ENCODE results near the gene CCDC12.
A peak's percentile ranks its signal among the peaks of the same experiment; 100 is the strongest.
"Not testable (repeated sequence)": the region's sequence is repeated elsewhere in the genome, so short reads cannot be mapped to it uniquely, and the experiment has no call there.

Gene CCDC12

DNA sequence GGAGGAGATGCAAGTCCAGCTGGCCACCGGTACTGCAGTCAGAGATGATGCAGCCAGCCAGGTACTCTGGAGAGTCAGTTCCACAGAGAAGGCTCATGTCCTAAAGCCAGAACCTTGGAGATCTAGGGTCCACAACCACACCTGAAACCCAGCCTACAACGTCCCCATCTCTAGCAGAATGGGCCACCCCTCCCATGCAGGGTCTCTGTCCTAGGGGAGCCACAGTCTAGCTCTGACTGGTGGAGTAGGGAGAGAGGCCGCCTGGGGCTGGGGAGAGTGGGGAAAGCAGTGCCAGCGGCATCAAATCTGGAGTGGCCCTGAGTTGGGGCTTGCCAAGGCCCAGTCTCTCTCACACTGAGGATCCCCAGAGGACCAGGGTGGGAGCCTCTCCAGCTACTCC lies 55.5 kb downstream of the CCDC12 start:
- no peak for DNase-seq

DNA sequence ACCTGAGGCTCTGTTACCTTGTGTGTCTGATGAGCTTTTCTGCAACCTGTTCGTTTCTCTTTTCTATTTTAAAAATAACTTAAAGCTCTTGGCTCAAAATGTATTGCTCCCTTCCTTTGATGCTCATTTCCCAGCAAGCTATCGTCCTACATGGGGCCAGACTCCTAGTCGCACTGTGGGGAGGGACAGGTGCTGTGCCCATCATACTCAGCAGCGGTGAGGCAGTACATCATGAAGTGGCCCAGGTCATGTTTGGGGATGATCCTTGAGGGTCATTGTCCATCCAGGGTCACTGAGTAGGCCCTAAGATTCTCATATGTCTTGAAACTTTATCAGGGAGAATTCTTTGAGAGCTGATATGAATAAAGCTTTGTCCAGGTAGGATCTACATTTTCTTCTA lies 57.9 kb downstream of the CCDC12 start:
- DNase-seq, result no peak

DNA sequence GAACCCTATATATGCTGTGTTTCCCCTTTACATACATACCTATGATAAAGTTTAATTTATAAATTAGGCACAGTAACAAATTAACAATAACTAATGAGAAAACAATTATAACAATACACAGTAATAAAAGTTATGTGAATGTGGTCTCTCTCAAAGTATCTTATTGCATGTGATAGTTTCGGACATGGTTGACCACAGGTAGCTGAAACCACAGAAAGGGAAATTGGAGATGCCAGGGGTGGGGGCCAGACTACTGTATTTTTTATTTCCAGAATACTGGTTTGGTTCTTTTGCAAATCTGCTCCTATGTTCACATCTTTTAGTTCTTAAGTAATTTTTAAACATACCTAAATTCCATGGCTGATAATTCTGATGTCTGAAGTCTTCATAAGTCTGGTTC lies 58.3 kb downstream of the CCDC12 start:
- DNase-seq, result no peak

DNA sequence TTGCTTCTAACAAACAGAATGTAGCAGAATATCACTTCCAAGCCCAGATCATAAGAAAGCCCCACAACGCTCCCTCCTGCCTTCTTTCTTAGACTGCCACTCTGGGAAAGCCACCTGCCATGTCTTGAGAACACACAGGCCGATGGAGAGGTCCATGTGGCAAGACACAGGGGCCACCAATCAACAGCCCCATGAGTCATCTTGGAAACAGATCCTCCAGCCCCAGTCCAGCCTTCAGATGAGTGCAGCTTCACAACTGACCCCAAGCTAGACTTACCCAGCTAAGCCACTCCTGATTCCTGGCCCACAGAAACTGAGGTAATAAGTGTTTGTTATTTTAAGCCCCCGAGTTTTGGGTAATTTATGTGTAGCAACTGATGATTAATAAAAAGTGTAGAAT lies 59.3 kb downstream of the CCDC12 start:
- no peak for DNase-seq

DNA sequence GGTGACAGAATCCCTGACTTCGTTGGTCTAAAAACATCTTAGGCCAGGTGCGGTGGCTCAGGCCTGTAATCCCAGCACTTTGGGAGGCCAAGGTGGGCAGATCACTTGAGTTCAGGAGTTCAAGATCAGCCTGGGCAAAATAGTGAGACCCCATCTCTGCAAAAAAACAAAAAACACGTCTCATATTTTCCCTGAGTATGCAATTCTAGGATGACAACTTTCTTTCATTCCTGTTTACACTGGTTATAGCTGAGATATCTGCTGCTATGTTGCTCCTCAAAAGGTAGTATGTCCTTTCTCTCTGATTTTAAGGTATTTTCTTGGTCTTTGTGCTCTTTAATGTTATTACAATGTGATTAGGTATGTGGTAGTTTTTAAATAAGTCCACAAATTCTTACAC lies 59.7 kb downstream of the CCDC12 start:
- no peak for DNase-seq

DNA sequence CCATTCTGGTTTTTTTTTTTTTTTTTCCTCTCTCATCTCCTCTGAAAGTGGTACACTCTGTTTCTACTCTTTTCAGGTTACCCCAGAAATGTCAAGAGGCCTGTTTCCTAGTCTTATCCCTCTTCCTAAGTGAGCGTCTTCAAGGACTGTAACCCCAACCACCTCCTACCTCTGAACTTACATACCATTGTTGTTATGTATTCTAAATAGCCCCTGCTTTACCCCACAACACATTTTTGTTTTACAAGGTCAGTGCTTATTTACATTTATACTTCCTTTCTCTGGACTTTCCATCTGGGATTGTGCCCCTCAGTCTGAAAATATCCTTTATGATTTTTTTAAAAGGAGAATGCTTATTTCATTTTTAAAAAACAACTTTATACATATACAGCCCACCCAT lies 60.3 kb downstream of the CCDC12 start:
- no peak for DNase-seq

DNA sequence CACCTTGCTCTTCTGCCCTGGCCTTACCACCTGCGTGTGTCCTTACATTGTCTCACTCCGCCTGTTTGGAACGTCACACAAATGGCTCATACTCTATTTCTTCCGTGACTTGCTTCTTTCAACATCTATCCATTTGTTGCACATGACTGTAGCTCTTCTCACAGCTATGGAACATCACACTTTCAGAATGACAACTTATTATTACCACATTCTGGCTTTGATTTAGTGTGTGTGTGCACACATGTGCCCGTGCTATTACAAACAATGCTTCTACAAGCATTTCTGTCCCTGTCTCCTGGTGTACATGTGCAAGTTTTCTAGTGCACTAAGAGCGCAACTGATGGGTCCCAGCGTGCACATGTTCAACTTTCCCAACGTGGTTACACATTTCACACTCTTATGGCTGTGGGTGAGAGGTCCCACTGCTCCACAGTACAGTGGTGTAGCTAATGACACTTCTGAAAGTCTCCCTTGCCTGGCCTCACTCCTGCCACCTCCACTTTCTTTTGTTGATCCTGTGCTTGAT lies 61.2 kb downstream of the CCDC12 start:
- no peak for DNase-seq

DNA sequence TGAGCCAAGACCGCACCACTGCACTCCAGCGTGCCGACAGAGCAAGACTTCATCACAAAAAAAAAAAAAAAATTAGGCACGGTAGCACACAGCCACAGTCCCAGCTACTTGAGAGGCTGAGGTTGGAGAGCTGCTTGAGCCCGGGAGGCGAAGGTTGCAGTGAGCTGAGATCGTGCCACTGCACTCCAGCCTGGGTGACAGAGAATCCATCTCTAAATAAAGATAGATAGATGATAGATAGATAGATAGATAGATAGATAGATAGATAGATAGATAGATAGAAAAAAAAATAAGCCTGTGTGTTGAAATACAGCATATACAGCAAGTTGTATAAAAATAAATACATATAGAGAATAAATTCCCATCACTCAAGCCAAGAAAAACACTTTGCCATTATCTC lies 61.7 kb downstream of the CCDC12 start:
- no peak for DNase-seq

DNA sequence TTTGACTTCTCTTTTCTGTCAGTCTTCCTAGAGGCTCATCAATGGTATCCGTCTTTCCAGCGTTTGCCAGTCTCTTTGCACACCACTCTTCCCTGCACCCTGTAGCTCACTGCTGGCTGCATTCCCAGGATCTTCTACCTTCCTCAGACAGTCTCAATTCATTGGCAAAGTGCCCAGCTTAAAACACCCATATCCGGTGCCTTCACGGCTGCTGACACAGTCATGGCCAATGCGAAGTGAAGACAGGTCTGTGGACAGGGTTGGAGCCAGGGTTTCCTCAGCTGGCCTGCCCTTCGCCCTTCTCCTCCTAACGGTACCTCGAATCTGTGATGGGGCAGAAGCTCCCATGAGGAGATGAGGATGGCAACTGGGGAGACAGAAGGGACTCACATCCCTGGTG lies 62.9 kb downstream of the CCDC12 start:
- peak; percentile 44 for DNase-seq

DNA sequence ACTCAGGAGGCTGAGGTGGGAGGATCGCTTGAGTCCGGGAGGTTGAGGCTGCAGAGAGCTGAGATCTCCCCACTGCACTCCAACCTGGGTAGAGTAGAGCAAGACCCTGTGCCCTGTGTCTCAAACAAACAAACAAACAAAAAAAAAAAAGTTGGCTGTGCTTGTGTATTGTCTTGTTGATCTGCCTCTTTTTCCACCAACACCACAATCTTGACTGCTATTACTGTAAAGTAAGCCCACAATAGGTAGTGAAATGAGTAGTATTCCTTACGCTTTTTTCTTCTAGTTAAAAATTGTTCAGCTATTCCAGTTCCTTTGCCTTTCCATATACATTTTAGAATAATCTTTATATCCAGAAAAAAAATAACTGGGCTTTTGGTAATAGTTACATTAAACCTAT lies 63.6 kb downstream of the CCDC12 start:
- no peak for DNase-seq

DNA sequence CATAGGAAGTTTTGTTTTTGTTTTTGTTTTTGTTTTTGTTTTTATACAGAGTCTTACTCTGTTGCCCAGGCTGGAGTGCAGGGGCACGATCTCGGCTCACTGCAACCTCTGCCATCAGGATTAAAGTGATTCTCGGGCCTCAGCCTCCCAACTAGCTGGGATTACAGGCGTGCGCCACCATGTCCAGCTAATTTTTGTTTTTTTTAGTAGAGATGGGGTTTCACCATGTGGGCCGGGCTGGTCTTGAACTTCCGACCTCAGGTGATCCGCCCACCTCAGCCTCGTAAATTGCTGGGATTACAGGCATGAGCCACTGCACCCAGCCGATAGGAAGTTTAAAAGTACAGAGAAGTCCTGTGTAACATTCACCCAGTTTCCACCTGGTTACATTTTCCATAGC lies 65.6 kb downstream of the CCDC12 start:
- DNase-seq, result not testable (repeated sequence)

DNA sequence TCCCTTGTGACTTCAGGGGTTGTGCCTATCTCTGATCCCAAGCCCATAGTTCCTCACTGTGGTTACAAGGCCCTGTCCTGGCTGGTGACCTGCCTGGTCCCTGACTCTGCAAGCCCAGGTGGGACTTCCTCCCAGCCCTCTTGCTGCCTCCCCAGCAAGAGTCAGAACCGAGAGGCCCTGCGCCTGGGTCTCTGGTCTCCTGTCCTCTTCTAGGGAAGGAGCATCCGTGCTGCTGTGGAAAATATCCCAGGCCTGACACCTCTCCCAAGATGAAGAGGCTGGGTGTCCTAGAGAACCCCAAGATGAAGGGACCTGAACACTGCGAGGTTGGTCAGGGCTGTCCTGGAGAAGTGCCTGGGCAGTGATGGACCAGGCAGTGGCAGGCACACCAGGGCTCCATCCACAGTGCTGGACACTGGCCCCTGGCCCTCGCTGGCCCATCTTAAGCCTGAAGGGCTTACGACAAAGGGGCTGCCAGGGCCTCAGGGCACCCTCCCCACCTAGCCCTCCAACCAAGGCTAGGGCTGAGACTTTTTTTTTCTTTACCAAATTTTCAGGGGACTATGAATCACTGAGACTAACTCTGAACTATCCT lies 66.3 kb downstream of the CCDC12 start:
- peak; percentile 39 for DNase-seq

DNA sequence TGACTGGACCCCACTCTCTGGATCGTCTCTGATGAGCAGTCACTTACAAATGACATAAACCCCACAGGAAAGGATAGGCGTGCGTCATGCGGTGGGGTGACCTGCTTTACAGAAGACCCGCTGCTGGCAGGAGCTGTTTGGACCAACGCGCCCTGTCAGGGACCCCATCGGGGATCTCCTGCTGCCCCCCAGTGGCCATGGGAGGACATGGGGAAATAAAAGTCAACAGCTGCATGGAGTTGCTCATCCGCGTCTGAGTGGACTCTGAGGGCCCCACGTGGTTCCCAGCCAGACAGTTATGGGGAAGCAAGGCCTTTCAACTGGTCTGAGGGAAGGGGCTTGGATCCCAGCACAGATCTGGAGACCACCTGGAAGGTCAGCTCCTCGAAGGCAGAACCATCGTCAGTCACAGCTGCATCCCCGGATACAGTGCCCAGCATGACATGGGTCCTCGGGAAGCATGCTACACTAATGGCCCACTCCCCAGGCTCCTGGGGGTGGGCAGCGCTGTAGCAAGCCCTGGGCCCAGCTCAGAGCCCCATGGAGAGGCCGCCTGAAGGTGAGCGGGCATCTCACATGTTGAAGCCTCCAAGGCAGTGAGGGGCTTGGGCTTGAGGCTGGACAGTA lies 66.9 kb downstream of the CCDC12 start:
- DNase-seq, result peak; percentile 92

DNA sequence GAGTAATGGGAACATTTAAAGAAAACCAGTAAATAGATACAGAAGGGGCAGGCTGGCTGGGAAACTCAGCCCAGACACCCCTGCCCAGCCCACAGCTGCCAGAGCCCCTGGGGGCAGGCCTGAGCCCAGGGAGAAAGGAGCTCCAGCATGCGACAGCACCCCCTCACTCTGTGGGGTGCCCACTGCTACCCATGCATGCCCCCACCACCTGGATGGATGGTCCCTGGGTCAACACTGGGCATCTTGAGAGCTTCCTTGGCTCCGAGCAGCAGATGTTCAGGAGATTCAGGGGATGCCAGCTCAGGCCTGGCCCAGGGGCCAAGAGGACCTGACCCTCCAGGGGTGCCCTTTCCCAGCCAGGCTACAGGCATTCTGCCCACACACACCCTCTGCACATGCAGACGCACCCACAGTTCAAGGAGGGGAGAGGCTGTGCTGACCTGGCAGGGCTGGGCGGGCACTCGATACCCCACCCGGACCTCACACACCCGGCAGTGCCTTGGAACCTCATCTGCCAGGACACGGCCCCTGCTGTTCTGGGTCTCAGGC lies 67.5 kb downstream of the CCDC12 start:
- no peak for DNase-seq

DNA sequence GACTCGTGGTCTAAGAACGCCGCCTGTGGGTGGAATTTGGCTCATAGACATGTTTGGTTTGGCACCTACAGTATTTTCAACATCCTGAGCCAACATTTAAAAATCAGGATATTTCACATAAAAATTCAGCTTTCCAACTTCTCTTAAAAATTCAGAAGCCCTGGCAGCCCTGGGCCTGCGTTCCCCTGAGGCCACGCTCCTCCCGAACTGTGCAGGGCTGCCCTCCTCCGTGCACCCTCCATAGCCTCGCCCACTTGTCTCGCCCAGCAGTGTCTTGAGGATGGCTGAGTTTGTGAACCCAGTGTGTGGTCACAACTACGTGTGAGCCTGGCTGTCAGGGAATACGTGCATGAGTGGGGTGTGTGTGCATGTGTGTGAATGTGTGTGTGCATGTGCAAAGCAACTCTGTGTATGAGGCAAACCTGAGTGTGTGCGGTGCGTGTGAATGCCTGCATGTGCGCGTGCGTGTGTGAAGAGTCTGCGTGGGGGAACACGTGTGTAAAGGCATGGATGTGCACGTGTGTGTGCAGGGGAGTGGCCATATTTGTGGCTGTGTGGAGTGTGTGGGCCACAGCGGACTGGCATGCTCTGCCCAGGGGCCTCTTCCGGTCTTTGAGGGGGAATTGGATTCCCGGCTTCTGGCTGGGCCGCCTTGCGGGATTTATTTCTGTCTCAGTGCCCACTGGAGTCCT lies 68.1 kb downstream of the CCDC12 start:
- peak; percentile 72 for DNase-seq

DNA sequence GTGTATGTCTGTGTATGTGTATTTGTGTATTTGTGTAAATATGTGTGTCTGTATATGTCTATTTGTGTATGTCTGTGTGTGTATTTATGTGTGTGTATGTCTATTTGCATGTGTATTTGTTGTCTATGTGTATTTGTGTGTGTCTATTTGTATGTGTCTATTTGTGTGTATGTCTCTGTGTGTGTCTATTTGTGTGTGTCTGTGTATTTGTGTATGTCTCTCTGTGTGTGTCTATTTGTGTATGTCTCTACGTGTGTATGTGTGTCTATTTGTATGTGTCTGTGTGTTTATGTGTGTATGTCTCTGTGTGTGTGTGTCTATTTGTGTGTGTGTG lies 68.6 kb downstream of the CCDC12 start:
- DNase-seq, result no peak

DNA sequence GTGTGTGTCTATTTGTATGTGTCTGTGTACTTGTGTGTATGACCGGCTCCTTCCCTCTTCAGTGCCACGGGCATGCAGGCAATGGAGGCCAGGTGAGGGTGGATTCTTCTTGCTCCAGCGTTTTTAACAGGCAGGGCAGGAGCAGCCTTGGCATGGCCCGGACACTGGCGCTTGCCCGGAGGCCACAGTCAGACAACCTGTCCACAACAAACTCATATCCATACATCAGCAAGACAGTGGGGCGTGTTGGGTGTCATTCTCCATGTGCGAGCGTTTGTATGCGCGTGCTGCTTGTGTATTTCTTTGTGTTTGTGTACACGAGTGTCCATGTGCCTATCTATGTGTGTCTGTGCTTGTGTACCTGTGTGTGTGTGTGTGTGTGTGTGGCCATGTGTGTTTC lies 69.3 kb downstream of the CCDC12 start:
- peak; percentile 47 for DNase-seq

DNA sequence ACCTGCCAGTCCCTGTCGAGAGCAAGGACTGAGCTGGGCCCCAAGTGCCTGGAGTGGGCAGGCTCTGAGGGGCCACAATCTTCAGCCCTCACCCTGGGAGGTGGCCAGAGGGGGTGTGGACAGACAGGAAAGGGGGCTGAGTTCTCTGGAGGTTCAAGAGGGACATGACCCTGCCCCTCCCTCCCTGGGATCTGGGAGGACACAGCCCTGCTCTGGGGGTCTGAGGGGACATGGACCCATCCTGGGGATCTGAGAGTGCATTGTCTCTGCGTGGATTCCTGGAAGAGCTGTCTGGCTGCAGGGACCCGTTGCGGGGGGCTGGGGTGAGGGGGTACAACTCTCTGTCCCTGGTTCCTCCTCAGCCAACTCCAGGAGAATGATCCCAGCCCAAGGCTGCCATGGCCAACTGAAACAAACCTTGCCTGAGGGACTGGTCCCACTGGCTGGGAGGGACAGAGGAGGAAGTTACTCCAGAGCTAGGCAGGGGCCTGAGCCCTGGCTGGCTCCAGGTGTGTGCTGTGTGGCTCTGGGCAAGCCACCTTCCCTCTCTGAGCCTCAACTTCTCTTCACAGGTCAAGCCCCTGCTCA lies 70.0 kb downstream of the CCDC12 start:
- DNase-seq, result peak; percentile 50

DNA sequence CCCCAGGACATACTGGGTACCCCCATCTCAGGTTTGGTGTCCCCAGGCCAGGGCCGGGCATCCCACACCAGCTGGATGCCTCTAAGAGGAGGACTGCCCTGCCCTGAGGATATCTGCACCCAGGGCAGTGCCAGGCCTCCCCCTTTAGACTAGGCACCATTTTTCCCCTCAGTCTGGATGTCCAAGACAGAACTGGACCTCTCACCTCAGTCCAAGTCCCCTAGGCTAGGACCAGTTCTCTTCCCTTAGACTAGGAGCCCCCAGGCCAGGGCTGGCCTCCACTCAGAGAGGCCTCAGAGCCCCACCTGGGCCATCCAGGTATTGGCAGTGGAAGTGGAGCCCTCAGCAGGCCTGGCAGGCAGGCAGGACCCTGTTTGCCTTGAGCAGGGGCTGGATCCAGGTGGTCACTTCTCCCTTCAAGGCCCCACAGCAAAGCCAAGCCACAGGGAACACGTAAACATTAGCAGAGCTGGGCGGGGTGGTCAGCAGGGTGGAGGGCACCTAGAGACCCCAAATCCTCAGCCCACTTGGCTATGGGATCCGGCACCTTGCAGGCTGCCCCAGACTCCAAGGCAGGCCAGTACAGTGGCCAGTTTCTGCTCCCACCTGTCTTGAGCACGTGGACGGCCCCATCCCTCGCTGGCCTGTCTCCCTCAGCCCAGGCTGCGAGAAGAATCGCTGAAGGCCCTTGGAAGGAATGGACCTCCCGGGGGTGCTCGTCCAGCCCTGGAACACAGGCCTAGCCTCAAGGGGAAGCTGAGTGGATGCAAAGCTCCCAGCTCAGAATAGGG lies 70.7 kb downstream of the CCDC12 start:
- DNase-seq, result peak; percentile 47

DNA sequence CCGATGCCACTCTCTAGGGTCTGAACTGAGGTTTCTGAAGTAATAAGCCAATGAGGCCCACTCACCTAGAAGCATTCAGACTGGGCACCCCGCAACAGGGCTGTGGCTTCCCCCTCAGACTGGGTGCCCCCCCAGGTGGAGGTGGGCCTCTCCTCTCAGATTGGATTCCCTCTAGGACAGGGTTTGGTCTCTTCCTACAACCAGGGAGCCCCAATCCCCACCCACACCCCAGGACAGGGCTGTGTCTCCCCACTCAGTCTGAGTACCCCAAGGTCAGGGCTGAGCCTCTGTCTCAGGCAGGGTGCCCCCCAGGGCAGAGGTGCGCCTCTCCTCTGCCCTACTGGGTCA lies 71.4 kb downstream of the CCDC12 start:
- peak; percentile 41 for DNase-seq

DNA sequence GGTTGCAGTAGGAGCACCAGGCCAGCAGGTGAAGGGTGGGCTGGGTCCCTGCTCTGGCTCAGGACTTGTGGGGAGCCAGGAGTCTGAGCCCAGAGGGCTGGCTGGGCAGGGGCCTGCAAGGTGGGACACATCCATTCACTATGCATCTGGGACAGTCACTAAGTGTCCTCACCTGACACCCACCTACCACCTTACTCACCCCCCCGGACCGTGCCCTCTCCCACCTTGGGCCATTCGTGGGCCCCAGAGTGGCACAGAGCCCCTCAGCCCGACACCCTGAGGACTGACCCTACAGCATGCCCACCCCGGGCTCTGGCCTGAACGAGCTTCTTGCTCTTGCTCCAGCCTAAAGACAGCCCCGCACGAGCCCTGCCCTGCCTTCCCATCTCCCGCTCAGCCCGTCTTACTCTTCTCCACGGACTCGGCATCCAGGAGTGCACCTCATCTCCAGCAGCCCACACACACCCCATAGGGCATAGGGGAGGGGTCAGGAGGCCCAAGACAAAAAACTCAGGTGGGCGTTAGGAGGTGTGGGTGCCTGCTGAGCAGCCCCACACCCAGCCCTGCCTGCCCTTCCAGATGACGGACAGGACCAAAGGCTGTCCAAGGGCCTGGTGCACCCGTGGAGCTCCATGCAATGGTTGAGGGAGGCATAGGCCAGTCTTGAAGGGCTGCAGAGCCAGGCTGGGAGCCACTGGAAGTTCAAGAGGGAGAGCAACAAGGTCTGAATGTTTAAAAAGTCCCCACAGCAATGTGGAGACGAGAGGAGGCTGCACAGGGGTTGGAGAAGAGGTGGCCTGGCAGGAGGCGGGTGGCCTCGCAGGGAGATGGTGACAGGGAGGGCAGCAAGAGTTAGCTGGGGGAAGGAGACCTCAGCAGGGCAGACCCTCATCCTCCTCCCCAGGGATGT lies 72.0 kb downstream of the CCDC12 start:
- peak; percentile 41 for DNase-seq
